ENCODE measurements around the gene NCOA4.
A peak's percentile ranks its signal among the peaks of the same experiment; 100 is the strongest.
"Not testable (repeated sequence)": the region's sequence is repeated elsewhere in the genome, so short reads cannot be mapped to it uniquely, and the experiment has no call there.

The NCOA4 gene

GRCh38 chr10:46022978-46023702 is 7.3 kb downstream of the NCOA4 start:
- intact Hi-C loops (cut with DNase I): loop anchor here (10.0 kb wide), 1 partner anchor 48 kb away; the partner anchor contains the start of gene TIMM23
- peak; percentile 76 to 98 (median 88) for DNase-seq

- no peak for DNase-seq
- intact Hi-C loops (cut with DNase I): loop anchor here (10.0 kb wide), 1 partner anchor 46 kb away; the partner anchor contains the start of gene TIMM23
Observed at GRCh38 chr10:46020344-46020657, 10.1 kb downstream of the NCOA4 start.

- no peak for DNase-seq
- intact Hi-C loops (cut with DNase I): loop anchor here (10.0 kb wide), 1 partner anchor 45 kb away; the partner anchor contains the start of gene TIMM23
Observed at GRCh38 chr10:46019569-46020343, 10.7 kb downstream of the NCOA4 start.

- DNase-seq: no peak
- intact Hi-C loops (cut with DNase I): no loop called here
Observed at GRCh38 chr10:46019177-46019528, 11.3 kb downstream of the NCOA4 start.

- intact Hi-C loops (cut with DNase I): no loop called here
- DNase-seq: no peak
Observed at GRCh38 chr10:46018453-46019176, 11.8 kb downstream of the NCOA4 start.

GRCh38 chr10:46017733-46018132 is 12.7 kb downstream of the NCOA4 start:
- DNase-seq: no peak
- intact Hi-C loops (cut with DNase I): no loop called here

- intact Hi-C loops (cut with DNase I): no loop called here
- DNase-seq: no peak
Observed at GRCh38 chr10:46016811-46017210, 13.6 kb downstream of the NCOA4 start.

GRCh38 chr10:46016190-46016589 is 14.2 kb downstream of the NCOA4 start:
- DNase-seq: no peak
- intact Hi-C loops (cut with DNase I): no loop called here

- no peak for DNase-seq
- intact Hi-C loops (cut with DNase I): no loop called here
Observed at GRCh38 chr10:46014683-46015405, 15.6 kb downstream of the NCOA4 start.

GRCh38 chr10:46014206-46014605 is 16.2 kb downstream of the NCOA4 start:
- intact Hi-C loops (cut with DNase I): no loop called here

GRCh38 chr10:46012746-46013145 is 17.7 kb downstream of the NCOA4 start:
- no peak for DNase-seq
- intact Hi-C loops (cut with DNase I): no loop called here

More at GRCh38 chr10:46014206-46014605, 16.2 kb downstream of the NCOA4 start:
- DNase-seq: no peak

GRCh38 chr10:46006219-46006618 is 24.2 kb downstream of the NCOA4 start:
- intact Hi-C loops (cut with DNase I): no loop called here
- no peak for DNase-seq

GRCh38 chr10:46005383-46005782 is 25.0 kb downstream of the NCOA4 start:
- no peak for DNase-seq

GRCh38 chr10:46004963-46005362 is 25.5 kb downstream of the NCOA4 start:
- intact Hi-C loops (cut with DNase I): no loop called here
- DNase-seq: no peak

More at GRCh38 chr10:46005383-46005782, 25.0 kb downstream of the NCOA4 start:
- intact Hi-C loops (cut with DNase I): no loop called here

GRCh38 chr10:46002916-46003693 is 27.3 kb downstream of the NCOA4 start:
- intact Hi-C loops (cut with DNase I): no loop called here
- DNase-seq: no peak

GRCh38 chr10:46002189-46002687 is 28.2 kb downstream of the NCOA4 start:
- DNase-seq; intact Hi-C loops (cut with DNase I): not testable (repeated sequence)

GRCh38 chr10:46001187-46001756 is 29.2 kb downstream of the NCOA4 start:
- DNase-seq: no peak
- intact Hi-C loops (cut with DNase I): no loop called here

GRCh38 chr10:46000538-46000937 is 29.9 kb downstream of the NCOA4 start:
- intact Hi-C loops (cut with DNase I): no loop called here
- no peak for DNase-seq

GRCh38 chr10:45999955-46000354 is 30.5 kb downstream of the NCOA4 start:
- DNase-seq; intact Hi-C loops (cut with DNase I): not testable (repeated sequence)

Data from posterior cingulate gyrus (tissue), 11 donors.